ENCODE data around the gene BTN2A1. TPM values are rescaled to one million over a fixed set of nuclear protein-coding genes. Genes with fewer than 3 reads are reported as not detected.
"Not testable (repeated sequence)": the region's sequence is repeated elsewhere in the genome, so short reads cannot be mapped to it uniquely, and the experiment has no call there.

BTN2A1 gene
- polyA plus RNA-seq, 5 donors = 35.8 to 47.8 (median 45.1) TPM

DNA sequence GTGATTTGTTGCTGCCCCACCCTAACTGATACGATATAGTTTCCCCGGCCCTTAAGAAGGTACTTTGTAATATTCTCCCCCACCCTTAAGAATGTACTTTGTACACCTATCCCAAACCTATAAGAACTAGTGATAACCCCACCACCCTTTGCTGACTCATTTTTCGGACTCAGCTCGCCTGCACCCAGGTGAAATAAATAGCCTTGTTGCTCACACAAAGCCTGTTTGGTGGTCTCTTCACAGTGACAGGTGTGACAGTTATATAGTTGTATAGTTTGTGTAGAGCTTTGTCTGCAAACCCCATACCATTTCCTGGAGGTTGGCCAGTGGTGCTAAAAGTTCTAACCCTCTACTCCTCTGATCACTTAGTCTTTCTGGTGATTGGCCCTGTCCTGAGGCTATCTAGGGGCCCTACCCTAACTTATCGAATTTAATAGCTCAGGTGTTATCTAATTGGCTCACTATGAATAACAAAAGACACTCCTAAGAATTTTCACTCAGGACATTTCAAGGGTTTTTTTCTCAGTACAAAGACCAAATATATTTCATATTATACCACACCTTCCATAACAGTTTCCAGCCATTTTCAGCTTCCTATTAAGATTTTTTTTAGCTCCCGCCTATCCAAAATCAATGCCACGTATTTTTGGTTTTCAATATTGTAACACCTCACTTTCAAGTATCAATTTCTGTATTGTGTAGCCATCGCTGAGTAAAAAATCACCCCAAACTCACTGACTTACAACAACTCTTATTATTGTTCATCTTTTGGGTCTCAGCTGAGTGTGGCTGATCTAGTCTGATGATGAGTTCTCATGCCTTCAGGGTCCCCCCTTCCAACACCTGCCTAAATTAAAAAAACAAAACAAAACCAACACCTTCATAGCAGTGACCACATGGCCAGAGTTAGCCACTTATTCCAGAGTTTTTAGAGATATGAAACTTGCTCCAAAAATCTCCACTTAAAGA, 32.5 kb downstream of the BTN2A1 start:
- DNase-seq = no peak

DNA sequence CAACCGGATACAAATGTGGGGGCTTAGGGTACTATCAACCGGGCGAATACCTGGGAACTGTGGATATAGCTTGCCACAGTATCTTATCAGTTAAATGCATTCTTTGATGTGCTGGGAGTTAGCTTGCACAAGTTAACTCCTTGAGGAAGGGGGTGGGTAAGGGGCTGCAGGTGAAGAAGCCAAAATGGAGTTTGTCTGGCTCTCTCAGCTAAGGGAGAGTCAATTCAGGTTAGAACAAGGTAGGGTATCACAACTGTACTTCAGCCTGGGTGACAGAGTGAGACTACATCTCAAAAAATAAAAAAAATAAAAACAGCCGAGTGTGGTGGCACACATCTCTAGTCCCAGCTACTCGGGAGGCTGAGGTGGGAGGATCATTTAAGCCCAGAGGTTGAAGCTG, 33.8 kb downstream of the BTN2A1 start:
- DNase-seq = no peak

DNA sequence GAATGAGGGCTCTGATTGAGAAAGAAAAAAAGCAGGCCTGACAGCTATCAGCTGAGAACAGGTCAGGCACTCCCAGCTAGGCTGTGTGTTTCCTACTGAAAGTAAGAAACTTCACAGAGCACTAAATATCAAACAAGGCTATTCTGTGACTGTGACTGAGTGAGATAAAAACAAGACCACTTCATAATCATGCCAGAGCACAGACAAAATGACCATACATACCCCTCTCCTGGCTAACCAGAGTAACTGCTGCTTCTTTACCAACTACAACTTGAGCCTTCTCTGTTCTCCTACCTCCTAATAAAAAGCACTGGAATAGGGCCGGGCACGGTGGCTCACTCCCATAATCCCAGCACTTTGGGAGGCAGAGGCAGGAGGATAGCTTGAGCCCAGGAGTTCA, 35.5 kb downstream of the BTN2A1 start:
- DNase-seq = no peak

DNA sequence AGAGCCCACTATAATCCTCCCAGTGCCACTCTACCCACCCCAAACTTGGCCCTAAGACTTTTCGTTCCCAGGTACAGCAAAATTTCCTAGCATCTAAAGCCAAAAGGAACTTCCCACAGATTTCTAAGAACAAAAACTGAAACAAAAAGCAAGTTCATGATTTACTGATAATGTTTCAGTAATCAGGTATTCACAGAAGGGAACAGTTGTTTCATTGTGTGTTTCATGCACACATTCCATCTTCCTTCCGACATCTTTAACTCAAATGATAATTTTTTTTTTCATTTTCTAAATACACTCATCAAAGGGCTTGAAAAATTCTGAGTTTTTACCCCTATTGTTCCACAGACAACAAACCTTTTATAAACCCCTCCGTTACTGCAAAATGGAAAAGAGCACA, 36.4 kb downstream of the BTN2A1 start:
- no peak for DNase-seq

DNA sequence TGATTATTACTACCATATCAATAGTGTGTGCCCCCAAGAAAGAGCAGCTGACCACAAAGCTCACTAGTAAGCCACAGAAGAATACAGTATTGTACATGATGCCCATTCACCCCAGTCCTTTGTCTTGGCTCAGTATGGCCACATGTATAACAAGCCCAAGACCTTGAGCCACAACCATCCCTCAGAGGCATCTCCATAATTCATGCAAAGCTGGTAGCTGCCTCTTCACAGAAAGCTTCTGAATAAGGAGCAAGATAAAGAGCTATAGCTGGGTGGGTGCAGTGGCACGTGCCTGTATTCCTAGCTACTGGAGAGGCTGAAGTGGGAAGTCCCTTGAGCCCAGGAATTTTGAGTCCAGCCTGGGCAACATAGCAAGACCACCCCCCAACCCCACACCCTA, 37.5 kb downstream of the BTN2A1 start:
- no peak for DNase-seq

DNA sequence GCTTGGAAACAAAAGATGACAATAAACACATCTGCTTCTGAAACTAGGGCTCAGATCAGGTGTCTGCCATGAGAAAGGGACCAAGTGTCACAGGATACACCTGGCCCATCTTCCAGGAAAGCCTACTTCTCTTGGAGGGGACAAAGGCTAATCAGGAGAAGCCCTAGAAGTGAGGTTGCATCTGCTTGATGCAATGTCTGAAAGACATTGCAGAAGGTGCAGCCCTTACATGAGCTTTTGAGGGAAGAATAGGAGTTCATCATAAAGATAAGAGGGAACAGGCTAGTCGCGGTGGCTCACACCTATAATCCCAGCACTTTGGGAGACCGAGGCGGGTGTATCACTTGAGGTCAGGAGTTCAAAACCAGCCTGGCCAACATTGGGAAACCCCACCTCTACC, 39.9 kb downstream of the BTN2A1 start:
- DNase-seq = no peak

DNA sequence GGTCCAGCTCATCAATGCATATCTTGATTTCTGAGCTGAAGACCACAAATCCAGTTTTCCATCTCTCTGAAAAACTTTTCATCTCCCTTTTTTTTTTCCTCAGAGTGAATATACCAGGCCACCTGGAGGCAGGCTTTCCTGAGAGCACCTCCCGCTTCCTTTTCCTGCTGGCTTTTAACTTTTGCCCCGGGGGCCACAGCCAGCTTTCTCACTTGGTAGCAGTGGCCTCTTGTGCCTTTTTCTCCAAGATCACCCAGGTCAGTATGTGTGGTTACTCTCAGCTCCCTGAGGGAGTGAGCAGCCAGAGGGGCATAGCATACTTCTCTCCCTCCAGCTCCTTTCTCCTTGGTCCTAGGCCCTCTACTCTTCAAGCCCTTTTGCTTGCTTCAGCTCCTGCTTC, 42.3 kb downstream of the BTN2A1 start, which contains the start of gene BTN1A1:
TSS of gene BTN1A1 (plus strand) at position 202 of the 400 bp plus-strand sequence. CDS start 984 bp downstream, outside the sequence.
- no peak for DNase-seq

DNA sequence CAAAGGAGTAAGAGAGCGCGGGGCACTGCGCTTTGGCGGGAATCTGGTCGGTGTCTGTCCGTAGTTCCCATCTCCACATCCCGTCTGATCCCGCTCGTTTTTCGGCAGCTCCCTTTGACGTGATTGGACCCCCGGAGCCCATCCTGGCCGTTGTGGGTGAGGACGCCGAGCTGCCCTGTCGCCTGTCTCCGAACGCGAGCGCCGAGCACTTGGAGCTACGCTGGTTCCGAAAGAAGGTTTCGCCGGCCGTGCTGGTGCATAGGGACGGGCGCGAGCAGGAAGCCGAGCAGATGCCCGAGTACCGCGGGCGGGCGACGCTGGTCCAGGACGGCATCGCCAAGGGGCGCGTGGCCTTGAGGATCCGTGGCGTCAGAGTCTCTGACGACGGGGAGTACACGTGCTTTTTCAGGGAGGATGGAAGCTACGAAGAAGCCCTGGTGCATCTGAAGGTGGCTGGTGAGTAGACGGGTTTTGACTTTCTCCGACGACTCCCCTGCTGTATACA, 43.8 kb downstream of the BTN2A1 start:
- peak; percentile 23 to 31 for DNase-seq

DNA sequence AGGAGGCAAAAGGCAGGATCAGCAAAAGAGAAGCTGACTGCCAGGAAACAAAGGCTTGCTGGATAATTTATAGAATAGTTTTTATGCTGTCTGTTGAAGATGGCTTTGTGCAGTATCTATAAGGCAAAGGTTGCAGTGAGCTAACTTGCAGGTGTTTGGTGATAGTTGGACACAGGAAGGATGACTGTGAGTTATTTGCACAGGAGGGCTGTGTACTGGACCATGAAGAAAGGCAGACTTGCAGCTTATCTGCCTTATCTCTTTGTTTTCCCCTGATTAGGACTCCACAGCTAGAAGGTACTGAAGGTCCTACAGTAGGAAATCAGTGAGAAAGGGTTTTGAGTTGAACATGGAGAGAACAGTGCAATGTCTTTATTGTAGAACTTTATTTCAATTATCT, 44.4 kb downstream of the BTN2A1 start:
- no peak for DNase-seq

DNA sequence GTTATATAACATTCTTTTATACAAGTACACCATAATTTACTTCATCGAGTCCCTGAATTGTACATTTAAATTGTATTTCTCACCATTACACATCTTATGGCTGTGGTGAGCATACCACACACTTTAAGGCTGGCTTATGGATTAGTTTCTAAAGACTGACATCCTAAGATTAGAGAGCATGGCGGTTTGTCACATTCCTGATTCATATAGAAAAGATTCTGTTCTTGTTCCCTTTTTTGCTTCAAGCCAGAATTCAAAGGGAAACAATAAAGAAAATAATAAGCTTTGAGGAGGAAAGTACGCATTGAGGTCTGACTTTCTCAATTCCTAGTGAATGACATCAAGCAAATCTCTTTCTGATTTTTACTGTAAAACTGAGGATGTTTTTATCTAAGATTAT, 44.9 kb downstream of the BTN2A1 start:
- DNase-seq = no peak

DNA sequence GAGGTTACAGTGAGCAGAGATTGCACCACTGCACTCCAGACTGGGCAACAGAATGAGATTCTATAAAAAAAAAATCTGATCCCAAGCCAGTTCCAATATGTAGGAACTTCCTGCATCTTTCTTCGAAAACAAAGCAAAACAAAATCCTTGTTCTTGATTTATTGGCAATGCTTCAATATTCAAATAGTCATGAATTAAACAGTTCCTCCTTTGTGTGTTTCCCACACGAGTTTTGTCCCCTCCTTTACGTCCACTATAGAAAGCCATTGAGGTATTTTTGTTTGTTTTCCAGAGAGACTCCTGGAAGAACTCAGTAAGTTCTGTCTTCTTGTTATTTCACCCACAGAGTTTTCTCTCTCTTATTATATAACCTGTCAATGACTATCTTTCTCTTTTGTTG, 49.9 kb downstream of the BTN2A1 start:
- no peak for DNase-seq

DNA sequence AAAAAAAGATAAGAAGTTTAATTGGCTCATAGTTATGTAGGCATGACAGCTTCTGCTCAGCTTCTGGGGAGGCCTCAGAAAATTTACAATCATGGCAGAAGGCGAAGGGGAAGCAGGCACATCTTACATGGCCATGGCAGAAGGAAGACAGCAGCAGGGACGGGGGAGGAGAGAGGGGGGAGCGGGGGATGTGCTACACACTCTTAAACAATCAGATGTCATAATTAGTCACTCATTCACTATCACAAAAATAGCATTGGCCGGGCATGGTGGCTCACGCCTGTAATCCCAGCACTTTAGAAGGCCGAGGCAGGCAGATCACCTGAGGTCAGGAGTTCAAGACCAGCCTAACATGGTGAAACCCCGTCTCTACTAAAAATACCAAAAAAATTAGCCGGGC, 53.3 kb downstream of the BTN2A1 start:
- DNase-seq = not testable (repeated sequence)

DNA sequence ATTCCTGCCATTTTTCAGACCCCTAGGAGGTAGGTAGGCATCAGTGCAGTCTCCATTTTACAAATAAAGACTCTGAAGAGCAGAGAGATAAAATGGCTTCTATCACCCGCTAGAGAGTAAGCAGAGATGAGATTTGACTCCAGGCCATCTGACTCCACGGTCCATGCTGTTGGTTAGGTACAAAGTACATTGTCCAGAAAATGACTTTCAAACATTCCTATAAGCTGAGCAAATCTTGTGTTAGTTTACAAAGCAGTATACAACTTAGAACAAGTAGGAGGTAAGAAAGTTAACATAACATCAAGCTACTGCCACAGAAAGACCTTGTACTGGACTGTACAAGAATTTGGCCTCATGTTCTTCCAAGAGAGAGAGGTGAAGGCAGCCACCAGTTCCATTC, 57.2 kb downstream of the BTN2A1 start:
- DNase-seq = no peak

DNA sequence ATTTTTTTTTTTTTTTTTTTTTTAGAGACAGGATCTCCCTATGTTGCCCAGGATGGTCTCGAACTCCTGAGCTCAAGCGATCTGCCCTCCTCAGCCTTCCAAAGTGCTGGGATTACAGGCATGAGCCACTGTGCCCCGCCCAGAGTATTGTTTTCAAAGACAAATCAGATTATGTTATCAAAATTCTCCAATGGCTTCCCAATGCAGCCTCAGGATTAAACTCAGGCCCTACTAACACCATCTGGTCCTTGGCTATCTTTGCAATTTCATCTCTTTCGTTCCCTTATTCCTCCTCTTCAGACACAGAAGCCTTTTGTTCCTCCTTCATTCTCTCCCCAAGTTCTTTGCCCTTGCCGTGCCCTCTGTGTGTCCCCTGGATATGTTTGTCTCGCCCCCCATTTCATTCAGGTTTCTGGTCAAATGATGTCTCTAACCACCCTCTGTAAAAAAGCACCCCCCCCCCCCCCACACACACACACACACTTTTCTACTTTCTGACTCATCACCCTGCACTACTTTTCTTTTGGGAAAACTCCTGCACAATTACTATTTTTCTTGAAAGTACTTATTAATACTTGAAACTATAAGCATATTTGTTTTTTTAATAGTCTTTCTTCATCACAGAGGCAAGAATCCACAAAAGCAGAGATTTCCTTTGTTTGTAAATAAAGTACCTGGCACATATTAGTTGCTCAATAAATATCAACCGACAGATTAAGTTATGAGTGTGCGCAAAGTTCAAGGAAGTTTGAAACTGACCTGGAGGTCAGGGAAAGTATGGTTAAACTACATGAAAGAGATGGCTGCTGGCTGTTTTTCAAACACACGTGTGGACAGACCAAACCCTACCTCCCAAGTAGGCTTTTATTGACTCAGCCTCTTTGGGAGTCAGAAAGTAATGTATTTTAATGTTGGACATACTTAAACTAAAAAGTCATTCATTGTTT, 59.0 kb downstream of the BTN2A1 start:
- DNase-seq = no peak

Other genes with a start within 250 kb of the BTN2A1 start
- 10 to 100 TPM; 20.1 to 49.3 (median 42.7) TPM for gene BTN3A2, start 92.8 kb upstream of the BTN2A1 start, polyA plus RNA-seq (ENCODE audit: insufficient read depth in 1 of 5, insufficient read length in 5 of 5, low replicate concordance in 1 of 5)
- gene BTN2A2, start 74.8 kb upstream of the BTN2A1 start, polyA plus RNA-seq (ENCODE audit: insufficient read depth in 1 of 5, insufficient read length in 5 of 5, low replicate concordance in 1 of 5) = 10 to 100 TPM; 10.1 to 22.0 (median 16.4) TPM
- 10 to 100 TPM; 50.0 to 83.2 (median 66.7) TPM for gene BTN3A1, start 55.7 kb upstream of the BTN2A1 start, polyA plus RNA-seq (ENCODE audit: insufficient read depth in 1 of 5, insufficient read length in 5 of 5, low replicate concordance in 1 of 5)
- gene BTN3A3, start 17.5 kb upstream of the BTN2A1 start, polyA plus RNA-seq (ENCODE audit: insufficient read depth in 1 of 5, insufficient read length in 5 of 5, low replicate concordance in 1 of 5) = 10 to 100 TPM; 33.7 to 52.6 (median 48.5) TPM
- gene BTN1A1, start 42.3 kb downstream of the BTN2A1 start, polyA plus RNA-seq (ENCODE audit: insufficient read depth in 1 of 5, insufficient read length in 5 of 5, low replicate concordance in 1 of 5) = under 1 TPM; 0.12 to 0.26 (median 0.18) TPM
- gene HMGN4, start 80.4 kb downstream of the BTN2A1 start, polyA plus RNA-seq (ENCODE audit: insufficient read depth in 1 of 5, insufficient read length in 5 of 5, low replicate concordance in 1 of 5) = 10 to 100 TPM; 63.8 to 89.2 (median 78.9) TPM
- 10 to 100 TPM; 14.0 to 18.5 (median 15.4) TPM for gene ABT1, start 139.0 kb downstream of the BTN2A1 start, polyA plus RNA-seq (ENCODE audit: insufficient read depth in 1 of 5, insufficient read length in 5 of 5, low replicate concordance in 1 of 5)
- gene ZNF322, start 201.8 kb downstream of the BTN2A1 start, polyA plus RNA-seq (ENCODE audit: insufficient read depth in 1 of 5, insufficient read length in 5 of 5, low replicate concordance in 1 of 5) = 10 to 100 TPM; 26.3 to 46.5 (median 39.1) TPM

Data from right lung (tissue), 5 donors.